Measurements from ENCODE around the gene IGFLR1.
A peak's percentile ranks its signal among the peaks of the same experiment; 100 is the strongest.

IGFLR1 gene

GRCh38 chr19:35743640-35744429 is 1.6 kb upstream of the IGFLR1 start:
- TF ChIP-seq GATA2 (IDR thresholded peaks at IDR 0.05; ENCODE audit: low read depth, low read length) (no peak), GATA3 (IDR thresholded peaks at IDR 0.05; ENCODE audit: low read depth, low read length) (no peak)

GRCh38 chr19:35741203-35741515 is 1.1 kb downstream of the IGFLR1 start:
- TF ChIP-seq GATA3 (IDR thresholded peaks at IDR 0.05; ENCODE audit: low read depth, low read length) (no peak), GATA2 (IDR thresholded peaks at IDR 0.05; ENCODE audit: low read depth, low read length) (no peak)

GRCh38 chr19:35740423-35741202 is 1.6 kb downstream of the IGFLR1 start:
- TF ChIP-seq GATA2 (IDR thresholded peaks at IDR 0.05; ENCODE audit: low read depth, low read length) (no peak), GATA3 (IDR thresholded peaks at IDR 0.05; ENCODE audit: low read depth, low read length) (no peak)

GRCh38 chr19:35740108-35740422 is 2.2 kb downstream of the IGFLR1 start:
- TF ChIP-seq GATA2 (IDR thresholded peaks at IDR 0.05; ENCODE audit: low read depth, low read length) = peak; percentile 29; the same call in 1 of the 2 replicates
- no peak for TF ChIP-seq GATA3 (IDR thresholded peaks at IDR 0.05; ENCODE audit: low read depth, low read length)

- no peak for TF ChIP-seq GATA2 (IDR thresholded peaks at IDR 0.05; ENCODE audit: low read depth, low read length)
- no peak for TF ChIP-seq GATA3 (IDR thresholded peaks at IDR 0.05; ENCODE audit: low read depth, low read length)
Observed at GRCh38 chr19:35739275-35740107, 2.8 kb downstream of the IGFLR1 start.

DNA sequence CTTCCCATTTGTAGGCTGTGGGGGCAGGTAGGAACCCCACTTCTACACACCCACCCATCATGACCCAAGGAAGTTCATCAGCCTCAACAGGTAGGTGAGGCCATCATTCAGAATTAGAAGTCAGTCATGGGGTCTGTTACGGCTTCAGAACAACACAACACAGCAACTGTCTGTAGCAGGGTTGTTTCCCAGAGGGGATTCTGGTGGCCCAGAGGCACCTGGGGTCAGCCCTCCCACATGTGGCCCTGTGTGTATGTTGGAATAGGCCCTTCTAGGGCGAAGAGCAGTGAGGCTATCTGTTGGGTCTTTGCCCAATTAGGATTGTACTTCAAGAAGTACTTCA is 3.4 kb downstream of the IGFLR1 start:
- TF ChIP-seq GATA2 (IDR thresholded peaks at IDR 0.05; ENCODE audit: low read depth, low read length) (no peak), GATA3 (IDR thresholded peaks at IDR 0.05; ENCODE audit: low read depth, low read length) (no peak)

DNA sequence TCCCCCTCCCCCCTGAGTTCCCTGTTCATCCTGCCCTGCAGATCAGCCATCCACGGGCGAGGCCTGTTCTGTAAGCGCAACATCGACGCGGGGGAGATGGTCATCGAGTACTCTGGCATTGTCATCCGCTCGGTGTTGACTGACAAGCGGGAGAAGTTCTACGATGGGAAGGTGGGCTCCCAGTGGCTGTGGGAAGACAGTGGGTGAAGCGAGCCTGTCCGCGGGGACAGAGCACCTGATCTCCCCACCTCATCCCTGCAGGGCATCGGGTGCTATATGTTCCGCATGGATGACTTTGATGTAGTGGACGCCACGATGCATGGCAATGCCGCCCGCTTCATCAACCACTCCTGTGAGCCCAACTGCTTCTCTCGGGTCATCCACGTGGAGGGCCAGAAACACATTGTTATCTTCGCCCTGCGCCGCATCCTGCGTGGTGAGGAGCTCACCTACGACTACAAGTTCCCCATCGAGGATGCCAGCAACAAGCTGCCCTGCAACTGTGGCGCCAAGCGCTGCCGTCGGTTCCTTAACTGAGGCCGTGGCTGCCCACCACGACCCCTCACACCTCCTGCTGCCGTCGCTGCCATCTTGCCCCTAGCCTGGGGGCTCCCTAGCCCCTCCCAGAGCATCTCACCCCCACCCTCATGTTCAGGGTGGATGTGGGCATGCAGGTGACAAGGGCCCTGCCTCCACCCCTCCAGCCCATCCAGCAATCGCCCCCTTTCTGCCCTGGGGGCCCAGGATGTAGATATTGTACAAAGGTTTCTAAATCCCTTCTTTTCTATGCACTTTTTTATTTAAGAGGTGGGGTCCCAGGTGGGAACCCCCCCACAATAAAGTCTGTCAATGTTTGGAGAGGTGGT is 4.0 kb downstream of the IGFLR1 start:
- TF ChIP-seq GATA2 (IDR thresholded peaks at IDR 0.05; ENCODE audit: low read depth, low read length) = no peak
- TF ChIP-seq GATA3 (IDR thresholded peaks at IDR 0.05; ENCODE audit: low read depth, low read length) = no peak

DNA sequence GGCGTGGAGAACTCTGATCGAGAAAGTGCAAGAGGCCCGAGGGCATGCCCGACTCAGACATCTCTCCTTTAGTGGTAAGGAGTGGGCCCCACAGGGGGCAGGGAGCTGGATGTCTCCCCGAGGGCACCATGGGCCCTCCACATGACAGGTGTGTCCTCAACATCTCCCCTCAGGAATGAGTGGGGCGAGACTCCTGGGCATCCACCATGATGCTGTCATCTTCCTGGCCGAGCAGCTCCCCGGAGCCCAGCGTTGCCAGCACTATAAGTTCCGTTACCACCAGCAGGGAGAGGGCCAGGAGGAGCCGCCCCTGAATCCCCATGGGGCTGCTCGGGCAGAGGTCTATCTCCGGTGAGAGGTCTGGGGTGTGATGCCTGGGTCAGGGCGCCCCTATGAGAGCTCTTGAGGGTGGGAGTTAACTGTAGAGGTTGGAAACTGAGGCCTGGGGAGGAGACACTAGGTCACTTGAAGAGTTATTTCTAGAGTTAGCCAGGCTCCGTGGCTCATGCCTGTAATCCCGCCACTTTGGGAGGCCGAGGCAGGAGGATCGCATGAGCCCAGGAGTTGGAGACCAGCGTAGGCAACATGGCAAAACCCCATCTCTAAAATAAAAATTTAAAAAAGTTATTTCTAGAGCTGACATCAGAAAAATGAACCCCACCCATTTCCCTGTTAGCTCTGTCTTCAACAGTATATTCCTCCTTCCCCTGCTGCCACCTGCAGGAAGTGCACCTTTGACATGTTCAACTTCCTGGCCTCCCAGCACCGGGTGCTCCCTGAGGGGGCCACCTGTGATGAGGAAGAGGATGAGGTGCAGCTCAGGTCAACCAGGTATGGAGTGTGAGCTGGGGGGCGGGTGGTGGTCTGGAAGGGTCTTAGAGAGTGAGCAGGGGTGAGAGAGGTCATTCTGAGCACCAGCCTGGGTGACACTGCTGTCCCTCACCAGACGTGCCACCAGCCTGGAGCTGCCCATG is 5.1 kb downstream of the IGFLR1 start:
- no peak for TF ChIP-seq GATA3 (IDR thresholded peaks at IDR 0.05; ENCODE audit: low read depth, low read length)

- TF ChIP-seq GATA3 (IDR thresholded peaks at IDR 0.05; ENCODE audit: low read depth, low read length) = no peak
- no peak for TF ChIP-seq GATA2 (IDR thresholded peaks at IDR 0.05; ENCODE audit: low read depth, low read length)
Observed at GRCh38 chr19:35734889-35735288, 7.4 kb downstream of the IGFLR1 start.

- TF ChIP-seq GATA3 (IDR thresholded peaks at IDR 0.05; ENCODE audit: low read depth, low read length) (no peak), GATA2 (IDR thresholded peaks at IDR 0.05; ENCODE audit: low read depth, low read length) (no peak)
Observed at GRCh38 chr19:35734273-35734672, 8.0 kb downstream of the IGFLR1 start.

DNA sequence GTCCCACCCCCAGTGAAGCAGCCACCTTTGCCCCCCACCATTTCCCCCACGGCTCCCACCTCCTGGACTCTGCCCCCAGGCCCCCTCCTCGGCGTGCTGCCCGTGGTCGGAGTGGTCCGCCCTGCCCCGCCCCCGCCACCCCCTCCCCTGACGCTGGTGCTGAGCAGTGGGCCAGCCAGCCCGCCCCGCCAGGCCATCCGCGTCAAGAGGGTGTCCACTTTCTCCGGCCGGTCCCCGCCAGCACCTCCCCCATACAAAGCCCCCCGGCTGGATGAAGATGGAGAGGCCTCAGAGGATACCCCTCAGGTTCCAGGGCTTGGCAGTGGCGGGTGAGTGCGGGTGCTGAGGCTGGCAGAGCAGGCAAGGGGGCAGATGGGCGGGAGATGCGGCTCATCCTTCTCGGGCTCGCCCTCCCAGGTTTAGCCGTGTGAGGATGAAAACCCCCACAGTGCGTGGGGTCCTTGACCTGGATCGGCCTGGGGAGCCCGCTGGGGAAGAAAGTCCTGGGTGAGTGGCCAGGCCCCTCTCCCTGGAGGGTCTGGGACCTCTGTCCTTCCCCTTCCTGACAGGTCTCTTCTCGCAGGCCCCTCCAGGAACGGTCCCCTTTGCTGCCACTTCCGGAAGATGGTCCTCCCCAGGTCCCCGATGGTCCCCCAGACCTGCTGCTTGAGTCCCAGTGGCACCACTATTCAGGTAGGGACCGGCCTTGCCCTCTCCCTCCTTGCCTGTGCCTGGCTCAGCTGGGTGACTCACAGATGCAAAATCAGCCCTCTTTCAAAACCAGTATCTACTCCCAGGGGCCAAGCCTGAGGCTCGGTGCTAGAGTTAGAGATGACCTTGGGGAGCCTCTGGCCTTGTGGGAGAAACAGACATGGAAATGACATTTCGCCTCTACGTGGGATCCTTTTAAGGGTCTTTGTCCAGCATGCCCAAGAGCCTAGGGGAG is 8.8 kb downstream of the IGFLR1 start:
- TF ChIP-seq GATA3 (IDR thresholded peaks at IDR 0.05; ENCODE audit: low read depth, low read length) (no peak), GATA2 (IDR thresholded peaks at IDR 0.05; ENCODE audit: low read depth, low read length) (no peak)
